Memory B cell (primary cell): ENCODE measurements around the gene PSEN2.

Experiments
- ATAC-seq: fragments of 150-1000 bp; cut with Tn5 transposase; 2 replicates; pipeline ENCODE4 v1.10.0; 2021; ENCODE audit warnings: low read depth, mild to moderate bottlenecking, moderate library complexity
- DNase-seq, 2 donors: peaks; one replicate each; pipeline ENCODE4 v3.0.0; 2022; ENCODE audit warnings: low spot score in 2 of 2
- H3K27ac Mint-ChIP-seq: one replicate; pipeline ENCODE4 v1.8.0; 2022; ENCODE audit warnings: mild to moderate bottlenecking, moderate library complexity, mixed read lengths
- H3K27me3 Mint-ChIP-seq: one replicate; pipeline ENCODE4 v1.8.0; 2022; ENCODE audit warnings: mixed read lengths
- H3K36me3 Mint-ChIP-seq: one replicate; pipeline ENCODE4 v1.8.0; 2022; ENCODE audit warnings: mild to moderate bottlenecking, mixed read lengths
- H3K4me1 Mint-ChIP-seq: one replicate; pipeline ENCODE4 v1.8.0; 2022; ENCODE audit warnings: mixed read lengths
- H3K4me3 Mint-ChIP-seq: one replicate; pipeline ENCODE4 v1.8.0; 2022; ENCODE audit warnings: mild to moderate bottlenecking, moderate library complexity, mixed read lengths
- H3K9me3 Mint-ChIP-seq: one replicate; pipeline ENCODE4 v1.8.0; 2022; ENCODE audit warnings: mixed read lengths

Gene PSEN2

GRCh38 chr1:226934483-226935237 lies 64.2 kb downstream of the PSEN2 start:
- Mint-ChIP-seq H3K36me3 (peaks cover 8% of the 10 kb centered on the region), H3K27me3 (no peaks in the 10 kb centered on the region), H3K4me3 (no peak overlapping the region), H3K4me1 (peaks cover 3% of the 10 kb centered on the region), H3K9me3 (peaks cover 10% of the 10 kb centered on the region), H3K27ac (no peak overlapping the region)
- ATAC-seq (no peak), DNase-seq (no peak)

- H3K9me3 Mint-ChIP-seq, result peaks cover 10% of the 10 kb centered on the region
- DNase-seq (no peak), ATAC-seq (no peak)
- peaks cover 8% of the 10 kb centered on the region for H3K36me3 Mint-ChIP-seq
- H3K4me1 Mint-ChIP-seq, result peaks cover 20% of the 10 kb centered on the region
- no peaks in the 10 kb centered on the region for H3K27me3 Mint-ChIP-seq
- peak overlapping the region; percentile 96 for H3K27ac Mint-ChIP-seq
- H3K4me3 Mint-ChIP-seq, result peak overlapping the region; percentile 94
Observed at GRCh38 chr1:226937940-226938725, 67.7 kb downstream of the PSEN2 start.

DNA sequence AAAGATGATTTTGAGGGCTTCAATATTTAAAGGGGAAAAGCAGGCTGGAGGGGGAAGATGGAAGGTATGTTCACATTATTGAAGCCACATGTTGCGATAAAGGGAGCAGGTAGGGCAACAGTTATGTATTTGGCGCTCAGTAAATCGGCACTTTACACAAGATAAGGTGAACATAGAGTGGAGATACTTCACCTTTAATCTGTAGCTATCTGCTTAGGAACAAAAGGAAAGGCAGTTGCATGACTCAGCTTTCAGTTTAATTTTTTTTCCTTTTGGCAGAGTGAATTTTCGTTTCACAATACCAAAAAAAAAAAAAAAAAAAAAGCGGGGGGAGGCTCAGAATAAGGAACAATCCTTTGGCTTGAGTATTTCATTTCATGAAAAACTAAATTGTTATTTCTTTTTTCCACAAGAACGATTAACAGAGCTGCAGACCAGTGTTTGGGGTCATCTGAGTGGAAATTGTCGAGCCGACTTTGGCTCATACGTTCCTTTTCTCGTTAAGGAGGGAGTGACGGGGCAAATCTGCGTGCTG lies 68.6 kb downstream of the PSEN2 start:
- H3K27ac Mint-ChIP-seq, result peak overlapping the region; percentile 96
- no peak for DNase-seq

DNA sequence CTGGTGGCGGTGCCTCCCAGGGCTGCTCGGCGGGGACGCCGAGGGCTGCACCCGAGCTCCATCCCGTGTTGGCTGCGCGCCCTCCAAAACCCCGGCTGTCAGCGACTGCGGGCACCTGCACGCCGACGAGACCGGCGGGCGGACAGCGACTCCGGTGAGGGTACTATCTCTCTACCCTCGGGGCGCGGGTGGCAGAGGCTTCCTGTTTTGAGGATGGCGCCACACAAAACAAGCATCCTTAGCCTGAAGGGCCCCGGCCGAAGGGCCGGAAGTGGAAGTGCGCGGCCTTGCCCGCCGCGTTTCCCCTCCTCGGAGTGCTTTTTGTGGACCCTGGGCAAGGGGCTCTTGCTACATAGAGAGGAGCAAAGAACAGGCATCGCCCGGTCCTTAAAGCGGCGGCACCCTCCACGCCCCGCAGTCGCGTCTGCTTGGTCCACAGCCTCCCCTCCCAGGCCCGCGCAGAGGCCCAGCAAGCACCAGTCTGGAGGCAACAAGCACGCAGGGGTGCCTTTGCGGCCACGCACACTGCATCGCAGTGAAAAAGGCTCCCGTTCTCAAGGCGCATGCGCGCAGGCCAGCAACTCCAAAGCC lies 69.1 kb downstream of the PSEN2 start:
- H3K27ac Mint-ChIP-seq, result peak overlapping the region; percentile 96
- H3K4me3 Mint-ChIP-seq, result peak overlapping the region; percentile 94
- H3K4me1 Mint-ChIP-seq, result peaks cover 34% of the 10 kb centered on the region
- ATAC-seq, result peak; percentile 31
- peaks cover 9% of the 10 kb centered on the region for H3K36me3 Mint-ChIP-seq
- no peaks in the 10 kb centered on the region for H3K27me3 Mint-ChIP-seq
- DNase-seq, result peak in 1 of 2 donors; percentile 86
- H3K9me3 Mint-ChIP-seq, result peaks cover 8% of the 10 kb centered on the region

More for the DNA sequence above, 68.6 kb downstream of the PSEN2 start:
- Mint-ChIP-seq H3K4me3 (peak overlapping the region; percentile 94), H3K4me1 (peaks cover 29% of the 10 kb centered on the region), H3K9me3 (peaks cover 10% of the 10 kb centered on the region), H3K36me3 (peaks cover 11% of the 10 kb centered on the region), H3K27me3 (no peaks in the 10 kb centered on the region)
- ATAC-seq, result no peak

GRCh38 chr1:226940029-226940805 lies 69.8 kb downstream of the PSEN2 start, which contains the start of gene COQ8A:
Gene COQ8A, plus strand, starts transcription at chr1:226940294. Its CDS starts 21,092 bp downstream, at chr1:226961386.
- peak within 1 kb of the TSS; percentile 96 for H3K27ac Mint-ChIP-seq

GRCh38 chr1:226940806-226941067 lies 70.3 kb downstream of the PSEN2 start:
- peak overlapping the region; percentile 94 for H3K4me3 Mint-ChIP-seq
- H3K4me1 Mint-ChIP-seq, result peaks cover 41% of the 10 kb centered on the region
- no peaks in the 10 kb centered on the region for H3K9me3 Mint-ChIP-seq
- H3K27ac Mint-ChIP-seq, result peak overlapping the region; percentile 96
- H3K27me3 Mint-ChIP-seq, result no peaks in the 10 kb centered on the region
- peaks cover 3% of the 10 kb centered on the region for H3K36me3 Mint-ChIP-seq
- no peak for ATAC-seq
- no peak for DNase-seq

More at GRCh38 chr1:226940029-226940805, 69.8 kb downstream of the PSEN2 start, which contains the start of gene COQ8A:
- Mint-ChIP-seq H3K27me3 (no peaks in the 10 kb centered on the region), H3K36me3 (peaks cover 7% of the 10 kb centered on the region), H3K4me1 (peaks cover 41% of the 10 kb centered on the region), H3K9me3 (peaks cover 4% of the 10 kb centered on the region), H3K4me3 (peak within 1 kb of the TSS; percentile 94)
- ATAC-seq, result peak; percentile 87
- DNase-seq, result peak; percentile 93 to 98

- Mint-ChIP-seq H3K4me3 (peak overlapping the region; percentile 39), H3K27ac (no peak overlapping the region)
- no peak for ATAC-seq
Observed at GRCh38 chr1:226942392-226942791, 72.0 kb downstream of the PSEN2 start.

DNA sequence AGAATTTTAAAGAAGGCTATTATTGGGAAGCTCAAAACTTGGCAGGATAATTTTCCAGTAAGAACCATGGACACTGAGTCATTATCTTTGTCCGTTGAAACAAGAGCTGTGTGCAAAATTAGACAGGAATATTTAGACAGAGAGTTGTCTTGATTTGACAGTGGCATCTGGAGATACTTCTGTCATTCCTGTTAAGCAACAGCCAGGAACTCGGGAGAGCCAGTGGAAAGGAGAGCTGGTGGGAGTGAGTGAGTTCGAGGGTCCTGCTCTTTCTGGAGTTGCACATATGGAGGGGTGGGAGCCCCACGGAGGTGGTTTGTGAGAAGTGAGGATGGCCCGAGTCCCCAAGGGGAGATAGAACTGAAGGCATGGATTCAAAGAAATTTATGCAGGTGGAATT lies 72.7 kb downstream of the PSEN2 start:
- H3K27ac Mint-ChIP-seq, result peak overlapping the region; percentile 14
- H3K36me3 Mint-ChIP-seq, result peaks cover 9% of the 10 kb centered on the region
- no peaks in the 10 kb centered on the region for H3K27me3 Mint-ChIP-seq
- peaks cover 1% of the 10 kb centered on the region for H3K9me3 Mint-ChIP-seq
- ATAC-seq (no peak), DNase-seq (no peak)
- no peak overlapping the region for H3K4me3 Mint-ChIP-seq
- peaks cover 51% of the 10 kb centered on the region for H3K4me1 Mint-ChIP-seq

More at GRCh38 chr1:226942392-226942791, 72.0 kb downstream of the PSEN2 start:
- Mint-ChIP-seq H3K4me1 (peaks cover 50% of the 10 kb centered on the region), H3K36me3 (peaks cover 6% of the 10 kb centered on the region), H3K9me3 (no peaks in the 10 kb centered on the region), H3K27me3 (no peaks in the 10 kb centered on the region)
- no peak for DNase-seq

DNA sequence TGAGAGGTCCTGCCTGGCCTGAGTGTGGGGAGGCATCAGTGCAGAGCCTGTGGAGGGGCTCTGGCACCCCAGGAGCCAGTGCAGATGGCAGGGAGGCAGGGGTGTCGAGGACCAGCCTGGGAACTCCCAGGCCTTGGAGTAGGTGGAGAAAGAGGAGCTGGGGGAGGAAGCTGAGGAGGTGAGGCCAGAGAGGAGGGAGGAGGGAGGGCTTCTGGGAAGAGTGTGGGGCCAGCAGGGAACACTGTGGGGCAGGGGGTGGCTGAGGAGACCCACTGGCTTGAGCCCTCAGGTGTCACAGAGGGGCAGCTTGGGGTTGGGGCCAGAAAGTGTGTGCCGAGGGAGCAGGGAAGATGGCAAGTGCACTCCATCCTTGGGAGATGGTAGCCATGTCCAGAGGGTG lies 73.5 kb downstream of the PSEN2 start:
- H3K4me3 Mint-ChIP-seq, result peak overlapping the region; percentile 11
- ATAC-seq, result no peak
- H3K27ac Mint-ChIP-seq, result peak overlapping the region; percentile 4
- peaks cover 53% of the 10 kb centered on the region for H3K4me1 Mint-ChIP-seq
- H3K36me3 Mint-ChIP-seq, result peaks cover 15% of the 10 kb centered on the region
- no peak for DNase-seq
- H3K27me3 Mint-ChIP-seq, result no peaks in the 10 kb centered on the region
- peaks cover 2% of the 10 kb centered on the region for H3K9me3 Mint-ChIP-seq

- Mint-ChIP-seq H3K27me3 (no peaks in the 10 kb centered on the region), H3K9me3 (peaks cover 2% of the 10 kb centered on the region), H3K27ac (no peak overlapping the region), H3K4me3 (no peak overlapping the region), H3K36me3 (peaks cover 18% of the 10 kb centered on the region), H3K4me1 (peaks cover 56% of the 10 kb centered on the region)
- no peak for DNase-seq
- ATAC-seq, result no peak
Observed at GRCh38 chr1:226945106-226945857, 74.9 kb downstream of the PSEN2 start.
